WERI-Rb-1 (cell line): Measurements from ENCODE around the gene AGTPBP1.

Experiments used
- DNase-seq: peaks from one replicate; pipeline ENCODE4 v3.0.0-alpha.2; 2020
- H3K27ac ChIP-seq: fragments of 250-450 bp; sonication (Bioruptor Pico); 2 replicates; pipeline ENCODE4 v1.5.1; 2020; ENCODE audit warnings: mild to moderate bottlenecking, moderate library complexity
- H3K27me3 ChIP-seq: fragments of 250-450 bp; sonication (Bioruptor Pico); 2 replicates; pipeline ENCODE4 v1.5.1; 2021; ENCODE audit warnings: mild to moderate bottlenecking, low read depth, moderate library complexity; ENCODE audit not compliant: insufficient read depth, severe bottlenecking
- H3K36me3 ChIP-seq: fragments of 250-450 bp; sonication (Bioruptor Pico); 2 replicates; pipeline ENCODE4 v1.5.1; 2020; ENCODE audit warnings: mild to moderate bottlenecking, moderate library complexity
- H3K4me3 ChIP-seq: 2 replicates; pipeline ENCODE4 v1.5.1; 2011; ENCODE audit warnings: low read depth, mild to moderate bottlenecking, control low read depth, low read length
- H3K9me3 ChIP-seq: fragments of 250-450 bp; sonication (Bioruptor Pico); 2 replicates; pipeline ENCODE4 v1.5.1; 2021; ENCODE audit warnings: mild to moderate bottlenecking, moderate library complexity; ENCODE audit not compliant: severe bottlenecking
- CTCF ChIP-seq: IDR thresholded peaks from 2 replicates; pipeline ENCODE4 v1.5.1; 2011; ENCODE audit warnings: low read depth, mild to moderate bottlenecking, control low read depth, inconsistent platforms, low read length

Gene AGTPBP1

GRCh38 chr9:85685081-85685480 lies 56.7 kb downstream of the AGTPBP1 start:
- no peaks in the 10 kb centered on the region for H3K9me3 ChIP-seq
- H3K27me3 ChIP-seq = no peaks in the 10 kb centered on the region
- DNase-seq = no peak
- H3K4me3 ChIP-seq = no peak overlapping the region
- peaks cover 4% of the 10 kb centered on the region; the same call in 1 of the 2 replicates for H3K36me3 ChIP-seq
- H3K27ac ChIP-seq = no peak overlapping the region
- TF ChIP-seq CTCF = no peak

DNA sequence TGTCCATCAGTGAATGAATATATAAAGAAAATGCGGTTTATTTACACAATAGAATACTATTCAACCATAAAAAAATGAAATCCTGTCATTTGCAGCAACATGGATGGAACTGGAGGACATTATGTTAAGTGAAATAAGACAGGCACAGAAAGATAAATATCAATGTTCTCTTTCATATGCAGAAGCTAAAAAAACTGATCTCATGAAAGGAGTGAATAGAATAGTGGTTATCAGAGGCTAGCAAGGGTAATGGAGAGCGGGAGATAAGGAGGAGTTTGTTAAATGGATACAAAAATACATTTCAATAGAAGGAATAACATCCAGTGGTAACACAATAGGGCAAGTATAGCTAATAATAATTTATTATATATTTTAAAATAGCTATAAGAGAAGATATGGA lies 65.0 kb downstream of the AGTPBP1 start:
- no peak for DNase-seq
- Histone ChIP-seq H3K27ac (no peak overlapping the region), H3K9me3 (no peaks in the 10 kb centered on the region), H3K27me3 (no peaks in the 10 kb centered on the region), H3K36me3 (peaks cover 7% of the 10 kb centered on the region), H3K4me3 (no peak overlapping the region)
- TF ChIP-seq CTCF = no peak

DNA sequence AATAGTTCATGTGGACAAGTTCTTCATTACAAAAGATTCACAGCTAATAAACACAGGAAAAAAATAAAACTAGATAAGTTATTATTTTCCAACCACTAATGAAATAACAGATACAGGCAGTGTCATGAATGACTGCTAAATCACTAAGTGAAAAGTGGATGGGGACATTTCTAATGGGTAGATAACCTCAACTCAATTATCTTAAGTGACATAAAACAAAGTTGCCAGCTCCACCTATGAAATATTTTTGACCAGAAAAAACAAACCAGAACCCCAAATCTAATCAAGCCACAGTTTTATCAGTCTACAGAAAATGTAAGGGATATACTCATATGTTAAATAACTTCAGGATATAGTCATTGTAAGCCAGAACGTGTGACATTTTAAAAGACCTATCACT lies 74.4 kb downstream of the AGTPBP1 start:
- Histone ChIP-seq H3K27ac (no peak overlapping the region), H3K4me3 (no peak overlapping the region), H3K9me3 (no peaks in the 10 kb centered on the region), H3K27me3 (no peaks in the 10 kb centered on the region), H3K36me3 (peaks cover 8% of the 10 kb centered on the region)
- TF ChIP-seq CTCF = no peak
- no peak for DNase-seq

DNA sequence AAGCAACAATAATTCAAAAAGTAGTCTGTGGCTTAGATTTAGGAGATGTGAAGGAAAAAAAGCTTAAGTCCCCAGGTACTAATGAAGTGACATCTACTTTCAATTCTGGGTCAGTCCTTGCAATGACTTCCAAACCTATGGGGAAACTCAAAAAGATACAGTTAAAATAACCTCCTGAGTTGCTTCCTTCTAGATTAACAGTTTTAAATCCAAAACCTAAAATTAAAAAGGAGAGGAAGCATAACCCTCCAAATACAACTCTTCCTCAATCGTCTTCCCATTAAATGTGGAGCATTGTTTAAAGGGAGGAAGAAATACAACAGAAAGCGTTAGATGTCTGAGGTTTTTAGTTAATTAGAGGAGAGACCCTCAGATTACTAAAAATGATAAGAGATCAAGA lies 75.7 kb downstream of the AGTPBP1 start:
- Histone ChIP-seq H3K27me3 (no peaks in the 10 kb centered on the region), H3K9me3 (no peaks in the 10 kb centered on the region), H3K4me3 (no peak overlapping the region), H3K27ac (no peak overlapping the region), H3K36me3 (peaks cover 5% of the 10 kb centered on the region)
- no peak for TF ChIP-seq CTCF
- DNase-seq = no peak

- H3K27me3 ChIP-seq = no peaks in the 10 kb centered on the region
- no peak overlapping the region for H3K4me3 ChIP-seq
- no peaks in the 10 kb centered on the region; the same call in 1 of the 2 replicates for H3K36me3 ChIP-seq
- DNase-seq = no peak
- H3K9me3 ChIP-seq = no peaks in the 10 kb centered on the region
- H3K27ac ChIP-seq = no peak overlapping the region
- no peak for TF ChIP-seq CTCF
Measured at GRCh38 chr9:85662573-85662972, 79.2 kb downstream of the AGTPBP1 start.

- peaks cover 3% of the 10 kb centered on the region for H3K36me3 ChIP-seq
- no peaks in the 10 kb centered on the region for H3K27me3 ChIP-seq
- no peaks in the 10 kb centered on the region for H3K9me3 ChIP-seq
- DNase-seq = no peak
- H3K27ac ChIP-seq = no peak overlapping the region
- H3K4me3 ChIP-seq = no peak overlapping the region
- TF ChIP-seq CTCF = no peak
Measured at GRCh38 chr9:85658716-85659115, 83.0 kb downstream of the AGTPBP1 start.
